ENCODE measurements around the gene MTX1. TPM values are rescaled to one million over a fixed set of nuclear protein-coding genes. Genes with fewer than 3 reads are reported as not detected.

The MTX1 gene
- total RNA-seq, 1 donor from 2014 or later, result 19.1 TPM

GRCh38 chr1:155174324-155175280, 33.9 kb upstream of the MTX1 start:
- no peak for DNase-seq

GRCh38 chr1:155175281-155175926, 33.1 kb upstream of the MTX1 start:
- no peak for DNase-seq

- DNase-seq, result no peak
These were observed 32.5 kb upstream of the MTX1 start for GRCh38 chr1:155175927-155176371.

- DNase-seq, result peak; percentile 36
These were observed 31.9 kb upstream of the MTX1 start for GRCh38 chr1:155176544-155177071.

GRCh38 chr1:155177192-155177917, 31.1 kb upstream of the MTX1 start:
- DNase-seq, result no peak

- no peak for DNase-seq
These were observed 30.6 kb upstream of the MTX1 start for GRCh38 chr1:155177918-155178281.

GRCh38 chr1:155178441-155179111, 29.9 kb upstream of the MTX1 start:
- no peak for DNase-seq

GRCh38 chr1:155179112-155180031, 29.1 kb upstream of the MTX1 start:
- no peak for DNase-seq

- DNase-seq, result no peak
These were observed 27.0 kb upstream of the MTX1 start for GRCh38 chr1:155181371-155182051.

- no peak for DNase-seq
These were observed 26.4 kb upstream of the MTX1 start for GRCh38 chr1:155182052-155182550.

- DNase-seq, result no peak
These were observed 24.7 kb upstream of the MTX1 start for GRCh38 chr1:155183775-155184221.

GRCh38 chr1:155184351-155184811, 24.1 kb upstream of the MTX1 start:
- no peak for DNase-seq

GRCh38 chr1:155184835-155185782, 23.4 kb upstream of the MTX1 start:
- no peak for DNase-seq

GRCh38 chr1:155185783-155186066, 22.8 kb upstream of the MTX1 start:
- DNase-seq, result no peak

GRCh38 chr1:155186067-155186793, 22.3 kb upstream of the MTX1 start:
- no peak for DNase-seq

- no peak for DNase-seq
These were observed 21.6 kb upstream of the MTX1 start for GRCh38 chr1:155186794-155187455.

GRCh38 chr1:155187456-155187891, 21.0 kb upstream of the MTX1 start:
- DNase-seq, result no peak

Measured in skin of body (tissue), 2 donors.